C4-2B (cell line): Measurements from ENCODE around the gene TMEM158.

ENCODE experiments used
- H3K27ac ChIP-seq: fragments of 450-650 bp; 2 replicates; pipeline ENCODE4 v1.5.1; 2017
- ZFX ChIP-seq: fragments of 450-650 bp; IDR thresholded peaks from 2 replicates; pipeline ENCODE4 v1.6.1; 2017
- TF ChIP-seq, protein P1 (sequence below): fragments of 450-650 bp; conservative IDR thresholded peaks from 2 replicates; pipeline ENCODE4 v1.5.1; 2017; ENCODE audit warnings: mild to moderate bottlenecking

Gene TMEM158

GRCh38 chr3:45226206-45226915, at the start of gene TMEM158:
Gene TMEM158, minus strand, starts transcription at chr3:45226287. Its CDS starts 260 bp downstream, at chr3:45226027.
- H3K27ac ChIP-seq, result no peak within 1 kb of the TSS

GRCh38 chr3:45275006-45275704, 49.1 kb upstream of the TMEM158 start:
- H3K27ac ChIP-seq, result no peak overlapping the region
- TF ChIP-seq, protein P1, sequence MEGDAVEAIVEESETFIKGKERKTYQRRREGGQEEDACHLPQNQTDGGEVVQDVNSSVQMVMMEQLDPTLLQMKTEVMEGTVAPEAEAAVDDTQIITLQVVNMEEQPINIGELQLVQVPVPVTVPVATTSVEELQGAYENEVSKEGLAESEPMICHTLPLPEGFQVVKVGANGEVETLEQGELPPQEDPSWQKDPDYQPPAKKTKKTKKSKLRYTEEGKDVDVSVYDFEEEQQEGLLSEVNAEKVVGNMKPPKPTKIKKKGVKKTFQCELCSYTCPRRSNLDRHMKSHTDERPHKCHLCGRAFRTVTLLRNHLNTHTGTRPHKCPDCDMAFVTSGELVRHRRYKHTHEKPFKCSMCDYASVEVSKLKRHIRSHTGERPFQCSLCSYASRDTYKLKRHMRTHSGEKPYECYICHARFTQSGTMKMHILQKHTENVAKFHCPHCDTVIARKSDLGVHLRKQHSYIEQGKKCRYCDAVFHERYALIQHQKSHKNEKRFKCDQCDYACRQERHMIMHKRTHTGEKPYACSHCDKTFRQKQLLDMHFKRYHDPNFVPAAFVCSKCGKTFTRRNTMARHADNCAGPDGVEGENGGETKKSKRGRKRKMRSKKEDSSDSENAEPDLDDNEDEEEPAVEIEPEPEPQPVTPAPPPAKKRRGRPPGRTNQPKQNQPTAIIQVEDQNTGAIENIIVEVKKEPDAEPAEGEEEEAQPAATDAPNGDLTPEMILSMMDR, result no peak
- no peak for TF ChIP-seq ZFX

More at GRCh38 chr3:45226206-45226915, at the start of gene TMEM158:
- TF ChIP-seq ZFX, result no peak
- TF ChIP-seq, protein P1, result no peak

DNA sequence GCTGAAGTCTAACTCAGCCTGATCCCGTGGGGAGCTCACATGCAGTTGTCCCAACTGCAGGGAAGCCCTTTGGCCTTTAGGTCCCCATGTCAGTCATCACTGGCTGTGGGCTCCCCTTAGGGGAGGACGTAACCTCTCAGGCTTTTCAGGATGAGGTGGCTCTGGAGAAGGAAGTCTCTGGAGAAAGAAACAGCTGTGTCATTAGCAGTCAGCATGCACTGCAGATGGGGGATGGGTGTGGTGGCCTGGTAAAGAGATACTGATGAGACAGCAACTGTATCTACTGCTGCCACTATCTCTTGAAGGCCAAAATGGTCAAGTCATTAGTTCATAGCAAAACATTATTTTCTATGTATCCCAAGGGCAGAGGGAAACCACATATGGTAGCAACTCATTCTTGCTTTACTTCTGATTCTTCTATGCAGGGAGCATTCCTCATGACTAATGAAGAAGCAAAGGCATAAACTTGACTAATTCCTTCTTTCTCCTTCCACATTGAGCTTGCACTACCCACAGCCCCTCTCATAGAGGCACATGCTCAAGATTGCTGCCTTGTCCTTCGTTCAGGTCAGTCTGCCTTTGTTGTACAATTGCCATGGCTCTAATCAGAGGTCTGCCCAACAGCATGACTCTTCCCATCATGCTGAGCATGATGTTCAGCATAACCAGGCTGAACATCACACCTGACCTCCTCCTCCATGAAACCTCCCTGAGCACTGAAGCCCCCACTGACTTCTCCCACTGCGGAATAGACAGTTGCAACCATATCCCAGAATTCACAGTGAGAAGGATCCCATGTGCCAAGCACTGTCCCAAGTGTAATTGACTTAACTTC, 47.8 kb upstream of the TMEM158 start:
- H3K27ac ChIP-seq, result peak overlapping the region; percentile 21; the same call in 1 of the 2 replicates
- TF ChIP-seq ZFX, result no peak
- TF ChIP-seq, protein P1, result no peak

- TF ChIP-seq ZFX, result no peak
- TF ChIP-seq, protein P1, result no peak
- peak overlapping the region; percentile 34 for H3K27ac ChIP-seq
Measured at GRCh38 chr3:45272828-45273470, 46.9 kb upstream of the TMEM158 start.

DNA sequence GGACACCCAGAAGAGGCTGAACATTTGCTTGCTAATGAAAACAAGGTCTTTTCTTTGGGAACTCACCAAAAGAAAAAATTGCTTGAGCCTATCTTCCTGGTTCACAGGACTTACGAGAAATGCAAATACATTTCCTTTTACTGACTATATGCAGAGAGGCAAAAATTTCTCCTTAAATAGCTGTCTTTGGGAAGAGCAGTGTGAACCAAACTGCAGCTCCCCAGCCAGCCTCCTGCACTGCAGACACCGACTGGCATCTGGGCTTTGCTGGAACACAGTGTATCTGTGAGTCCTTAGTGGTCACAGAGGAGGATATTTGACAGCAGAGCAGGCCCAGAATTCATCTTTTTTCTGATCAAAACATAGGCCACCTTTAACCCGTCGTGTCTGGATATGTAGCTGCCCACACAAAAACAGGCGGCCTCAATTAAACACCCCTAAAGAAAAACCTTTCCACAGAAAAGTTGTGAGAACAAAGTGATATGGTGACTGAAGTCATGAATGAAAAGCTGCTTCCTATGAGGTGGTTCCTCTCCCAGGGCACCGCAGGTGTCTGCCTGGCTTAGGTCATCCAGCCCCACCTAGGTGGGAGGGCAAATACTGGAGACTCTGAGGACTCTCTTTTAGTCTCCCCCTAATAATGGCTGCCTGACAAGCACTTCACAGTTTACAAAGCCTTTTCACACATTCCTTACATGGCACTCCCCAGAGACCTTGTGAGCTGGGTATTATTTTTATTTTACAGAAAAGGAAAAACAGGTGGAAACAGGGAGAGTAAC, 46.1 kb upstream of the TMEM158 start:
- TF ChIP-seq ZFX, result no peak
- TF ChIP-seq, protein P1, result no peak
- peak overlapping the region; percentile 34 for H3K27ac ChIP-seq

- no peak for TF ChIP-seq ZFX
- TF ChIP-seq, protein P1, result no peak
- H3K27ac ChIP-seq, result no peak overlapping the region
Measured at GRCh38 chr3:45269952-45270351, 43.9 kb upstream of the TMEM158 start.
